Effector memory CD4-positive, alpha-beta T cell (primary cell): Measurements from ENCODE around the gene STK32C.
A peak's percentile ranks its signal among the peaks of the same experiment; 100 is the strongest.
"Not testable (repeated sequence)": the region's sequence is repeated elsewhere in the genome, so short reads cannot be mapped to it uniquely, and the experiment has no call there.

Source experiments
- DNase-seq, 3 donors: peaks; one replicate each; pipeline ENCODE4 v3.0.0-alpha.2; 2020
- H3K27ac ChIP-seq: 2 replicates; pipeline ENCODE4 v1.7.0; 2013; ENCODE audit warnings: mild to moderate bottlenecking, low read length, moderate library complexity; ENCODE audit not compliant: insufficient read depth, poor library complexity, severe bottlenecking
- H3K27me3 ChIP-seq: replicated peaks from 2 replicates; pipeline ENCODE4 v1.7.0; 2013; ENCODE audit warnings: mild to moderate bottlenecking, low read length; ENCODE audit not compliant: insufficient read depth, control insufficient read depth, poor library complexity, severe bottlenecking
- H3K36me3 ChIP-seq: 2 replicates; pipeline ENCODE4 v1.7.0; 2013; ENCODE audit warnings: mild to moderate bottlenecking, low read length, moderate library complexity; ENCODE audit not compliant: control insufficient read depth, insufficient read depth
- H3K4me1 ChIP-seq: 2 replicates; pipeline ENCODE4 v1.7.0; 2013; ENCODE audit warnings: low read length, mild to moderate bottlenecking; ENCODE audit not compliant: control insufficient read depth, insufficient read depth, poor library complexity, severe bottlenecking
- H3K4me3 ChIP-seq: 2 replicates; pipeline ENCODE4 v1.7.0; 2013; ENCODE audit warnings: low read length, low read depth, mild to moderate bottlenecking; ENCODE audit not compliant: insufficient read depth, poor library complexity, severe bottlenecking
- H3K9me3 ChIP-seq: 2 replicates; pipeline ENCODE4 v1.7.0; 2013; ENCODE audit warnings: mild to moderate bottlenecking, low read length, moderate library complexity; ENCODE audit not compliant: control insufficient read depth

Gene STK32C

DNA sequence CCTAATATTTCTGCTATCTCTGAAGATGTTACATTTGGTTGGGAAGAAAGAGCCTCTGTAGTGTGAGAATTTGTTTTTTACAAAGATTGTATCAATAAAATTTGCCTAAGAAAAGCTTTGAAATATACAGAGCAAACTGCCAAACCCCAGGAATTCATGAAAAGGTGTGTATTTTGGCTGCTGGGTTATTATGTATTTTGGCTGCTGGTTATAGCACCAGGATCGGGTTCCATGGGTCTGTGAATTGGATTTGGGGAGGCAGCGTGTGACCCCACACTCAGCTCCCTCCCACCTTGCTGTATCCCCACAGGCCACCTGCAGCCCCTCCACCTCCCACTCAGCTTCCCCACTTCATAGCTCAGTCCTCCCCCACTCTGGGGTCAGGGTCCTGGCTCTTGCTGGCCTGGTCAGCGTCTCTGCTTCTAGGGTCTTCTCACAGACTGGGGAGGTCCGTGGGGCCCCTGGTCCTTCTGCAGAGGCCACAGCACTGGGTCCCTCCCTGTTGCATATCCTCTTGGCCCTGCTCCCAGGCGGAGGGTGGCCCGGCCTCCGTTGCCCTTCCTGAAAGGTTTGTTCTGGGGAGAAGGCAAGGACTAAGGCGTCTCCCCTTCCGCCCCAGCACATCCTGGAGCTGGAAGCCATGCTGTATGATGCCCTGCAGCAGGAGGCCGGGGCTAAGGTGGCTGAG is 145.0 kb downstream of the STK32C start:
- DNase-seq: no peak
- Histone ChIP-seq H3K27me3 (no peaks in the 10 kb centered on the region), H3K4me1 (peaks cover 24% of the 10 kb centered on the region), H3K36me3 (no peaks in the 10 kb centered on the region), H3K4me3 (no peak overlapping the region), H3K9me3 (no peaks in the 10 kb centered on the region), H3K27ac (no peak overlapping the region)

DNA sequence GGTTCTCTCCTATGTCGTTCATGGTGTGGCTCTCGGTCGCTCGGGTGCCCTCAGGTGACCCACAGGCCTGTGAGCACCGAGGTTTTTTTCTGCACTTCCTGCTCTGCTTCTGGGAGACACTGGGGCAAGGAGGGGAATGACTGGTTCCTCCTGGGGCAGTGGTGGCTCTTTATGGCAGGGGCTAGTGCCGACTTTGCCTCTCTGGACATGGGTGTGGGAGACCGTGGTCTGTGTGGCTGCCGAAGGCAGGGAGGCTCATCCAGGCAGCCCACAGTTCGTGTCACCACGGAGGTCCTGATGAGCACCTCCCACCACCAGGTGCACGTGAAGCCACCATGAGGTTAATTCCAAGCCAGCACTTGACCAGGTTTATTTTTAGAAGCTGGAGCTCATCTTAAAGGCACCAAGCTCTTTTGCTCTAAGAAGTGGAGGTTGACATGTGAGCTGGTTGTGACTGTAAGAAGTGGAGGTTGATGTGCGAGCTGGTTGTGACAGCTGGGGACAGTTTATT is 145.7 kb downstream of the STK32C start:
- H3K27ac ChIP-seq: peak overlapping the region; percentile 65
- H3K4me3 ChIP-seq: peak overlapping the region; percentile 1
- no peaks in the 10 kb centered on the region for H3K27me3 ChIP-seq
- H3K36me3 ChIP-seq: no peaks in the 10 kb centered on the region
- H3K4me1 ChIP-seq: peaks cover 24% of the 10 kb centered on the region
- no peak for DNase-seq
- no peaks in the 10 kb centered on the region for H3K9me3 ChIP-seq

DNA sequence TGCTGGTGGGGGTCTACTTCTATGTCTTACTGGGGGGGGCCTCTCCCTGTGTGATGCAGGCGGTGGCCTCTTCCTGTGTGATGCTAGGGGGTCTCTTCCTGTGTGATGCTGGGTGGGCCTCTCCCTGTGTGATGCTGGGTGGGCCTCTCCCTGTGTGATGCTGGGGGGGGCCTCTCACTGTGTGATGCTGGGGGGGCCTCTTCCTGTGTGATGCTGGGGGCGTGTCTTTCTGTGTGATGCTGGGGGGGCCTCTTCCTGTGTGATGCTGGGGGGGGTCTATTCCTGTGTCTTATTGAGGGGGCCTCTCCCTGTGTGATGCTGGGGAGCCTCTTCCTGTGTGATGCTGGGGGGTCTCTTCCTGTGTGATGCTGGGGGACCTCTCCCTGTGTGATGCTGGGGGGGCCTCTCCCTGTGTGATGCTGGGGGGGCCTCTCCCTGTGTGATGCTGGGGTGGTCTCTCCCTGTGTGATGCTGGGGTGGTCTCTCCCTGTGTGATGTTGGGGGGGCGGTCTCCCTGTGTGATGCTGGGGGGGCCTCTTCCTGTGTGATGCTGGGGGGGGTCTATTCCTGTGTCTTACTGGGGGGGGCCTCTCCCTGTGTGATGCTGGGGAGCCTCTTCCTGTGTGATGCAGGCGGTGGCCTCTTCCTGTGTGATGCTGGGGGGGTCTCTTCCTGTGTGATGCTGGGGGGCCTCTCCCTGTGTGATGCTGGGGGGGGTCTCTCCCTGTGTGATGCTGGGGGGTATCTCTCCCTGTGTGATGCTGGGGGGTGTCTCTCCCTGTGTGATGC is 146.7 kb downstream of the STK32C start:
- not testable (repeated sequence) for H3K36me3 ChIP-seq, H3K27me3 ChIP-seq, H3K9me3 ChIP-seq, H3K4me3 ChIP-seq
- Histone ChIP-seq H3K4me1 (peaks cover 24% of the 10 kb centered on the region), H3K27ac (peak overlapping the region; percentile 65)
- peak in 2 of 3 donors; percentile 36 to 42 for DNase-seq

DNA sequence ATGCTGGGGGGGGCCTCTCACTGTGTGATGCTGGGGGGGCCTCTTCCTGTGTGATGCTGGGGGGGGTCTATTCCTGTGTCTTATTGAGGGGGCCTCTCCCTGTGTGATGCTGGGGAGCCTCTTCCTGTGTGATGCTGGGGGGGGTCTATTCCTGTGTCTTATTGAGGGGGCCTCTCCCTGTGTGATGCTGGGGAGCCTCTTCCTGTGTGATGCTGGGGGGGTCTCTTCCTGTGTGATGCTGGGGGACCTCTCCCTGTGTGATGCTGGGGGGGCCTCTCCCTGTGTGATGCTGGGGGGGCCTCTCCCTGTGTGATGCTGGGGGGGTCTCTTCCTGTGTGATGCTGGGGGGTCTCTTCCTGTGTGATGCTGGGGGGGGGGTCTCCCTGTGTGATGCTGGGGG is 147.5 kb downstream of the STK32C start:
- H3K36me3 ChIP-seq, H3K9me3 ChIP-seq, H3K4me3 ChIP-seq, H3K27me3 ChIP-seq, DNase-seq: not testable (repeated sequence)
- Histone ChIP-seq H3K27ac (peak overlapping the region; percentile 94), H3K4me1 (peaks cover 24% of the 10 kb centered on the region)

DNA sequence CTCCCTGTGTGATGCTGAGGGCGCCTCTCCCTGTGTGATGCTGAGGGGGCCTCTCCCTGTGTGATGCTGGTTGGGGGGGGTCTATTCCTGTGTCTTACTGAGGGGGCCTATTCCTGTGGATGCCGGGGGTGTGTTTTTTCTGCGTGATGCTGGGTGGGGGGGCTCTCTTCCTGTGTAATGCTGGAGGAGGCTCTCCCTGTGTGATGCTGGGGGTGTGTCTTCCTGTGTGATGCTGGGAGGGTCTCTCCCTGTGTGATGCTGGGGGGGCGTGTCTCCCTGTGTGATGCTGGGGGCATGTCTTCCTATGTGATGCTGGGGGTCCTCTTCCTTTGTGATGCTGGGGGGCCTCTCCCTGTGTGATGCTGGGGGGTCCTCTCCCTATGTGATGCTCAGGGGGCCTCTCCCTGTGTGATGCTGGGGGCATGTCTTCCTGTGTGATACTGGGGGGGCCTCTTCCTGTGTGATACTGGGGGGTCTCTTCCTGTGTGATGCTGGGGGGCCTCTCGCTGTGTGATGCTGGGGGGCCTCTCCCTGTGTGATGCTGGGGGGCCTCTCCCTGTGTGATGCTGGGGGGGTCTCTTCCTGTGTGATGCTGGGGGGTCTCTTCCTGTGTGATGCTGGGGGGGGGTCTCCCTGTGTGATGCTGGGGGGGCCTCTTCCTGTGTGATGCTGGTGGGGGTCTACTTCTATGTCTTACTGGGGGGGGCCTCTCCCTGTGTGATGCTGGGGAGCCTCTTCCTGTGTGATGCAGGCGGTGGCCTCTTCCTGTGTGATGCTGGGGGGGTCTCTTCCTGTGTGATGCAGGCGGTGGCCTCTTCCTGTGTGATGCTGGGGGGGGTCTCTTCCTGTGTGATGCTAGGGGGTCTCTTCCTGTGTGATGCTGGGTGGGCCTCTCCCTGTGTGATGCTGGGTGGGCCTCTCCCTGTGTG is 148.2 kb downstream of the STK32C start:
- H3K9me3 ChIP-seq, H3K36me3 ChIP-seq, H3K27me3 ChIP-seq, H3K4me3 ChIP-seq: not testable (repeated sequence)
- Histone ChIP-seq H3K27ac (peak overlapping the region; percentile 94), H3K4me1 (peaks cover 24% of the 10 kb centered on the region)
- peak; percentile 51 to 62 (median 59) for DNase-seq

DNA sequence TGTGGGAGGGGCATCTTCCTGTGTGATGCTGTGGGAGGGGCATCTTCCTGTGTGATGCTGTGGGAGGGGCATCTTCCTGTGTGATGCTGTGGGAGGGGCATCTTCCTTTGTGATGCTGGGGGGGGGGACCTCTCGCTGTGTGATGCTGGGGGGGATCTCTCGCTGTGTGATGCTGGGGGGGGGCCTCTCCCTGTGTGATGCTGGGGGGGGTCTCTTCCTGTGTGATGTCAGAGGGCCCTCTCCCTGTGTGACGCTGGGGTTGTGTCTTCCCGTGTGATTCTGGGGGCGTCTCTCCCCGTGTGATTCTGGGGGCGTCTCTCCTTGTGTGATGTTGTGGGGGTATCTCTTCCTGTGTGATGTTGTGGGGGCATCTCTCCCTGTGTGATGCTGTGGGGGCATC is 148.9 kb downstream of the STK32C start:
- H3K27ac ChIP-seq: peak overlapping the region; percentile 94
- no peaks in the 10 kb centered on the region for H3K27me3 ChIP-seq
- peak; percentile 49 to 56 (median 52) for DNase-seq
- no peak overlapping the region for H3K4me3 ChIP-seq
- H3K36me3 ChIP-seq: no peaks in the 10 kb centered on the region
- H3K4me1 ChIP-seq: peaks cover 24% of the 10 kb centered on the region
- H3K9me3 ChIP-seq: no peaks in the 10 kb centered on the region

DNA sequence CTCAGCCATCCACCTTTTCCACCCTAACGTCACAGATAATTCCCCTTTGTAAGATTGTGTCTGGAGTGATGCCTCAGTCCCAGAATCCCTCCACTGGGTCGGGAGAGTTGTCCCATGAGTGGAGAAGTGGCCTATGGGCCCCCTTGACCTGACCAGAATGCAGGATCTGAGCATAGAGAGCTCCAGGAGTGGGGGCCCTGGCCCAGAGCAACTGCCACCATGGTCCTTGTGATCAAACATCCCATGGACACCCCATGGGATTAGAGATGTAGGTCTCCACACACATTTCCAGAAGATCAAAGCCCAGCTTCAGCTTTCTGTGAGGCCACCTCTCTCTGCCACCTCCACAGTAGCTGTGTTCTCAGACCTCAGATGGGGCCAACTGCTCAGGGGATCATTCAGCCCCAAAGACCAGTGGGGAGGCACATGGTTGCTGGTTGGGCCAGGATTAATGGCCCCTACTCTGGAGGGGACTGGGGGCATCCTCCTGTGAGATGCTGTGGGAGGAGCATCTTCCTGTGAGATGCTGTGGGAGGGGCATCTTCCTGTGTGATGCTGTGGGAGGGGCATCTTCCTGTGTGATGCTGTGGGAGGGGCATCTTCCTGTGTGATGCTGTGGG is 149.5 kb downstream of the STK32C start:
- Histone ChIP-seq H3K4me1 (peaks cover 24% of the 10 kb centered on the region), H3K36me3 (no peaks in the 10 kb centered on the region), H3K27ac (peak overlapping the region; percentile 53), H3K4me3 (no peak overlapping the region), H3K9me3 (no peaks in the 10 kb centered on the region), H3K27me3 (no peaks in the 10 kb centered on the region)
- DNase-seq: peak; percentile 25 to 45 (median 36)
